ENCODE measurements around the gene ACP5.
"Not testable (repeated sequence)": the region's sequence is repeated elsewhere in the genome, so short reads cannot be mapped to it uniquely, and the experiment has no call there.

Gene ACP5

GRCh38 chr19:11578258-11579142, 1.1 kb upstream of the ACP5 start:
- no peak for DNase-seq (ENCODE audit: low read depth, low spot score)

- no peak for DNase-seq (ENCODE audit: low read depth, low spot score)
Measured at GRCh38 chr19:11576227-11576626, 1.2 kb downstream of the ACP5 start.

GRCh38 chr19:11574689-11575088, 2.8 kb downstream of the ACP5 start:
- no peak for DNase-seq (ENCODE audit: low read depth, low spot score)

GRCh38 chr19:11573763-11574162, 3.7 kb downstream of the ACP5 start:
- DNase-seq (ENCODE audit: low read depth, low spot score): not testable (repeated sequence)

GRCh38 chr19:11573354-11573753, 4.1 kb downstream of the ACP5 start:
- DNase-seq (ENCODE audit: low read depth, low spot score): not testable (repeated sequence)

GRCh38 chr19:11570039-11570462, 7.4 kb downstream of the ACP5 start:
- DNase-seq (ENCODE audit: low read depth, low spot score): no peak

GRCh38 chr19:11566164-11566563, 11.3 kb downstream of the ACP5 start:
- no peak for DNase-seq (ENCODE audit: low read depth, low spot score)

- not testable (repeated sequence) for DNase-seq (ENCODE audit: low read depth, low spot score)
Measured at GRCh38 chr19:11565649-11565980, 11.8 kb downstream of the ACP5 start.

- DNase-seq (ENCODE audit: low read depth, low spot score): not testable (repeated sequence)
Measured at GRCh38 chr19:11564082-11564807, 13.2 kb downstream of the ACP5 start.

GRCh38 chr19:11563532-11563931, 13.9 kb downstream of the ACP5 start:
- no peak for DNase-seq (ENCODE audit: low read depth, low spot score)

GRCh38 chr19:11560404-11561051, 16.9 kb downstream of the ACP5 start:
- peak; percentile 32 for DNase-seq (ENCODE audit: low read depth, low spot score)

GRCh38 chr19:11558881-11559828, 18.3 kb downstream of the ACP5 start, which contains the start of gene ELOF1:
Gene ELOF1, minus strand, starts transcription at chr19:11559230. Its CDS starts 4,883 bp downstream, at chr19:11554347.
- peak; percentile 92 for DNase-seq (ENCODE audit: low read depth, low spot score)

- DNase-seq (ENCODE audit: low read depth, low spot score): no peak
Measured at GRCh38 chr19:11556634-11557420, 20.6 kb downstream of the ACP5 start.

- DNase-seq (ENCODE audit: low read depth, low spot score): no peak
Measured at GRCh38 chr19:11555246-11555645, 22.2 kb downstream of the ACP5 start.

- DNase-seq (ENCODE audit: low read depth, low spot score): no peak
Measured at GRCh38 chr19:11554160-11554559, 23.3 kb downstream of the ACP5 start.

- no peak for DNase-seq (ENCODE audit: low read depth, low spot score)
Measured at GRCh38 chr19:11552666-11553372, 24.6 kb downstream of the ACP5 start.

- DNase-seq (ENCODE audit: low read depth, low spot score): no peak
Measured at GRCh38 chr19:11551603-11552235, 25.7 kb downstream of the ACP5 start.

GRCh38 chr19:11550265-11550664, 27.2 kb downstream of the ACP5 start:
- DNase-seq (ENCODE audit: low read depth, low spot score): no peak

GRCh38 chr19:11549386-11549953, 28.0 kb downstream of the ACP5 start:
- no peak for DNase-seq (ENCODE audit: low read depth, low spot score)

All from activated naive CD8-positive, alpha-beta T cell treated with anti-CD3 and anti-CD28 coated beads, Interleukin-2, amount 50 U/mL, for 16 hours (primary cell).